GM21723 (cell line): ENCODE measurements around the gene NF2.
"Not testable (repeated sequence)": the region's sequence is repeated elsewhere in the genome, so short reads cannot be mapped to it uniquely, and the experiment has no call there.

Experiments used
- ATAC-seq: cut with Tn5 transposase; IDR thresholded peaks from one replicate; pipeline ENCODE4 v1.9.1; 2021; ENCODE audit warnings: mild to moderate bottlenecking, moderate library complexity; ENCODE audit not compliant: unreplicated experiment

NF2 gene

DNA sequence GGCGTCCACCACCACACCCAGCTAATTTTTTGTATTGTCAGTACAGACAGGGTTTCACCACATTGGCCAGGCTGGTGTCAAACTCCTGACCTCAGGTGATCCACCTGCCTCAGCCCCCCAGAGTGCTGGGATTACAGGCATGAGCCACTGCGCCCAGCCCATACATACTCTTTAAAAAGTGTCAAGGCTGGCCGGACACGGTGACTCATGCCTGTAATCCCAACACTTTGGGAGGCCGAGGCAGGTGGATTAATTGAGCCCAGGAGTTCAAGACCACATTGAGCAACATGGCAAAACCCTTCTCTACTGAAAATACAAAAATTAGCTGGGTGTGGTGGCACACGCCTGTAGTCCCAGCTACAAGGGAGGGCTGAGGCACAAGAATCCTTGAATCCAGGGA lies 9.0 kb upstream of the NF2 start:
- not testable (repeated sequence) for ATAC-seq

DNA sequence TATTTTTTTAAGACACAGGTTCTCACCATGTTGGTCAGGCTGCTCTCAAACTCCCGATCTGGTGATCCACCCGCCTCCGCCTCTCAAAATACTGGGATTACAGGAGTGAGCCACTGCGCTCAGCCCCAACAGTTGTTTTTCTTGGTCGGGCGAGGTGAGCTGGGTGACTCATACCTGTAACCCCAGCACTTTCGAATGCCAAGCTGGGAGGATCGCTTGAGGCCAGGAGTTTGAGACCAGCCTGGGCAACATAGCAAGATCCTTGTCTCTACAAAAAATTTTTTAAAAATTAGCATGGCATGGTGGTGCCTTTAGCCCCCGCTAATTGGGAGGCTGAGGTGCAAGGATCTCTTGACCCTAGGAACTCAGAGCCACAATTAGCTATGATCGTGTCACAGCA lies 7.0 kb upstream of the NF2 start:
- no peak for ATAC-seq

DNA sequence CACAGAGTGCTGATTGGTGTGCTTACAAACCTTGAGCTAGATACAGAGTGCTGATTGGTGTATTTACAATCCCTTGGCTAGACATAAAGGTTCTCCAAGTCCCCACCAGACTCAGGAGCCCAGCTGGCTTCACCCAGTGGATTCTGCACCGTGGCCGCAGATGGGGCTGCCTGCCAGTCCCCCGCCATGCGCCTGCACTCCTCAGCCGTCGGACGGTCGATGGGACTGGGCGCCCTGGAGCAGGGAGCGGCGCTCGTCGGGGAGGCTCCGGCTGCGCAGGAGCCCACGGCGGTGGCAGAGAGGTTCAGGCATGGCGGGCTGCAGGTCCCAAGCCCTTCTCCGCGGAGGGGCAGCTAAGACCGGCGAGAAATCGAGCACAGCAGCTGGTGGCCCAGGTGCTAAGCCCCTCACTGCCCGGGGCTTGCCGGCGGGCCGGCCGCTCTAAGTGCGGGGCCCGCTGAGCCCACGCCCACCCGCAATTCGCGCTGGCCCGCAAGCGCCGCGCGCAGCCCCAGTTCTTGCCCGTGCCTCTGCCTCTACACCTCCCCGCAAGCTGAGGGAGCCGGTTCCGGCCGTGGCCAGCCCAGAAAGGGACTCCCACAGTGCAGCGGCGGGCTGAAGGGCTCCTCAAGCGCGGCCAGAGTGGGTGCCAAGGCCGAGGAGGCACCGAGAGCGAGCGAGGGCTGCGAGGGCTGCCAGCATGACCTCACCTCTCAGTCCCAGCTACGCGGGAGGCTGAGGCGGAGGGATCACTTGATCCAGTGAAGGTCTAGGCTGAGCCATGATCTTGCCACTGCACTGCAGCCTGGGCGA lies 5.4 kb upstream of the NF2 start:
- ATAC-seq, result not testable (repeated sequence)

GRCh38 chr22:29598684-29599020 lies 4.8 kb upstream of the NF2 start:
- no peak for ATAC-seq

DNA sequence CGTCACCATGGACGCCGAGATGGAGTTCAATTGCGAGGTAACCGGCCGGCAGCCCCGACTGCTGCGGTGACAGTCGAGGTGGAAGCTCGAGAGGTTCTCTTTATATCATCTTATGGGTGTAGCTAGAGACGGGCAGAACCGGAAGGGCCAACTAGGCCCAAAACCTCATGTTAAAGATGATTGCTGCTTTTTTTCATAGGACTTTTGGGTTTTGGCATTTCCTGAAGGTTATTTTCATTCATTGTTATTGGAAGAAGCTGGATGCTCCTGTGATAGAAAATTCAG lies 585 bp downstream of the NF2 start:
- no peak for ATAC-seq

DNA sequence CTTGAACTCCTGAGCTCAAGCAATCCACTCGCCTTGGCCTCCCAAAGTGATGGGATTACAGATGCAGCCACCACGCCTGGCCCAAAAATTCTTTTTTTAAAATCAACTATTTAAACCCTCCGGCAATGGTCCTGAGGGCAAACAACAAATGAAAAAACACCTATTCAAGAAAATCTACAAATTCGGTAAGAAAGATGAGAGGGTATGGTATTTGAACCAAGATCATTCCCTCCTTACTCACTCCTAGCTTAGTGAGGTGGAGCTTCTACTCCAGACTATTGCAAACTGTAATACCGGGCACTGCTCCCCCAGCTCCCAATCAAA lies 2.1 kb downstream of the NF2 start:
- no peak for ATAC-seq

DNA sequence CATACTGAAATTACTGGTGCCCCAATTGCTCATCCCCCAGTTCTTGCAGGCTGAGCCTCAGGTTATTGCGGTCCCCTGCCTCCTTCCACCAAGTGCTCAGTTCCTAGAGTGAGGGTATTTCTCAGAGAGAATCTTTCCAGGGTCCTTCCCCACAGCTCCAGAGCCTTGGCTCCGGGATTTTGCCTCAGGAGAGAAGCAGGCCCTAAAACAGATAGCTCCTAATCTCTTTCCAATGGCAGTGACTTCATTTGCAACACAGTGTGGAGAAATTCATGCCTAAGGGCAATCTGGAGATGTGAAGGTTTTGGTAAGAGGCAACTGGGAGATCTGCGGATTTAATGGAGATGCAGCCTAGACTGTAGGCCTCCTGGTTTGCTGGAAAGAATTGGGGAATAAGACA lies 2.9 kb downstream of the NF2 start:
- ATAC-seq, result no peak

DNA sequence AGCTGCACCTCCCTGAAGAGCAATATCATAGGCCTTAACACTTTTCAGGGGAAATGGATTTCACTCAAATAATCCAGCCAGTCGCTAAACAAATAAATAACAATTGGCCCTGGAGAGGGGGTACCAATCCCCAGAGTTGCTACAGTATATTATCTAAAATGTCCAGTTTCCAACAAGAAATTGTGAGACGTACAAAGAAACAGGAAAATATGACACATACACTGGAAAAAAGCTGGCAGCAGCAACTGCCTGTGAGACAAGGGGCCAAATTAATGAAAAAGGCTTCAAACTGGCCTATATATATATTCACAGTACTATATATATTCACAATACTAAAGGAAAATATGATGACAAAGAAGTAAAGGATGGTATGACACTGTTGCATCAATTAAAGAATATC lies 4.0 kb downstream of the NF2 start:
- no peak for ATAC-seq

DNA sequence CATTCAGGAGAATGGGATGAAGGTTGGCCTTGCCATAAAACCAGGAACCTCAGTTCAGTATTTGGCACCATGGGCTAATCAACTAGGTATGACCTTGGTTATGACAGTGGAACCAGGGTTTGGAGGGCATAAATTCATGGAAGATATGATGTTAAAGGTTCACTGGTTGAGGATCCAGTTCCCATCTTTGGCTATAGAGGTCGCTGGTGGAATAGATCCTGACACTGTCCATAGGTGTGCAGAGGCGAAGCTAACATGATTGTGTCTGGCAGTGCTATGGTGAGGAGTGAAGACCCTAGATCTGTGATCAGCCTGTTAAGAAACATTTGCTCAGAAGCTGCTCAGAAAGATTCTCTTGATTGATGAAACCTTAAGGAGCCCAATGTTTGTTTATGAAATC lies 5.7 kb downstream of the NF2 start:
- ATAC-seq, result no peak

DNA sequence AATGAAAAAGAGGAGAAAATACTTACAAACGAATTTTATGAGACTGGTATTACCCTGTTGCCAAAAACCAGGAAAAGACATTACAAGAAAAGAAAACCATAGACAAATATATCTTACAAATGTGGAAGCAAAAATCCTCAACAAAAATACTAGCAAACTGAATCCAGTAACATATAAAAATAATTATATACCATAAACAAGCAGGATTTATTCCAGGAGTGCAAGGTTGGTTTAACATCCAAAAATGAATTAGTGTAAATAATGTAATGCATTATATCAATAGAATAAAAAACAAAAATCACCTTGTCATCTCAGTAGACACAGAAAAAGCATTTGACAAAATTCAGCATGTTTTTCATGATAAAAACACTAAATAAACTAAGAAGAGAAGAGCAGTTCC lies 7.3 kb downstream of the NF2 start:
- no peak for ATAC-seq

- no peak for ATAC-seq
These were observed 12.4 kb downstream of the NF2 start for GRCh38 chr22:29615705-29616327.

GRCh38 chr22:29617922-29618629 lies 14.6 kb downstream of the NF2 start:
- ATAC-seq, result no peak

DNA sequence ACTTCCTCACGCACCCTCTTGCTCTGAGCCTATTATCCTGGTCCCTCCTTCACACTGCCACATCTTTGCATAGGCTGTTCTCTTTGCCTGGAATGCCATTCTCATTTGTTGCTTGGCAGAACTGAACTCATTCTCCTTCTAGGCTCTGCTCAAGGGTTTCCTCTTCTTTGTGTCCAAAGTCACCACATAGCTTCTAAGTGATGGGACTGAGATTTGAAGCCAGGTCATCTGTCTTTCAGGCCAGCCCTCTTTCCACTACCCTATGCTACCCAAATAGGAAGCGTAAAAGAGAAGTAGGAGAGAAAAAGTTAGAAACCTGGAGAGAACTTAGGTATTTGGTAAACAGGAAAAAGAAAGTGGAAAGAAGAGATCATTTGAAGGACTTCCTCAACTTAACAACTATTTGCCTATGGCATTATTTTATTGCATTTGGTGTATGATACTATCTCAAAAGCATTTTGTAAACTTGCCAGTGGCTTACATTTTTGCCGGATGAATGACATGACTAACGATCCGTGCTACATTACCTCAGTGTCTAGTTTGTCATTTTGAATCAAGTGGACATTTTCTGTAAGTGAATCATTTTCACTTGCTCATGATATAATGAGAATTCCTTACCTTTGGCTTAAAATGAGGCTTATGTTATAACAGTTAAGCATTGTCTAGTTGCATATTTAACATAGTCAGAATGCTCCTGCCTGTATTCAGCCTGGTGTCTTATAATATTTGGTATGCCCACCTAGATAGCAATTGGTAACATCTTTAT lies 18.5 kb downstream of the NF2 start:
- no peak for ATAC-seq

DNA sequence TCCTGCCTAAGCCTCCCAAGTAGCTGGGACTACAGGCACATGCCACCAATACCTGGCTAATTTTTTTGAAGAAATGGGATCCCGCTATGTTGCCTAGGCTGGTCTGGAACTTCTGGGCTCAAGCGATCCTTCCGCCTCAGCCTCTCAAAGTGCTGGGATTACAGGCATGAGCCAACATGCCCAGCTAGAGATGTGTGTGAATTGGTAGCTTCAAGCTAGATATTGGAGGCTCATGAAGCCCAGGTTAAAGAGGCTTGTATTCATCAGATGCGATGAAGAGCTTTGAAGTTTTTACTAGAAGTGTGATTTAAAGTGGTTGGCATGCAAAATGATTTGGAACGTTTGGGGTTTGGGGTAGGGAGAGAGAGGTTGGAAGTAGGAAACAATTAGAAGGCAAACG lies 19.6 kb downstream of the NF2 start:
- no peak for ATAC-seq

- ATAC-seq, result no peak
These were observed 20.2 kb downstream of the NF2 start for GRCh38 chr22:29623553-29624169.

DNA sequence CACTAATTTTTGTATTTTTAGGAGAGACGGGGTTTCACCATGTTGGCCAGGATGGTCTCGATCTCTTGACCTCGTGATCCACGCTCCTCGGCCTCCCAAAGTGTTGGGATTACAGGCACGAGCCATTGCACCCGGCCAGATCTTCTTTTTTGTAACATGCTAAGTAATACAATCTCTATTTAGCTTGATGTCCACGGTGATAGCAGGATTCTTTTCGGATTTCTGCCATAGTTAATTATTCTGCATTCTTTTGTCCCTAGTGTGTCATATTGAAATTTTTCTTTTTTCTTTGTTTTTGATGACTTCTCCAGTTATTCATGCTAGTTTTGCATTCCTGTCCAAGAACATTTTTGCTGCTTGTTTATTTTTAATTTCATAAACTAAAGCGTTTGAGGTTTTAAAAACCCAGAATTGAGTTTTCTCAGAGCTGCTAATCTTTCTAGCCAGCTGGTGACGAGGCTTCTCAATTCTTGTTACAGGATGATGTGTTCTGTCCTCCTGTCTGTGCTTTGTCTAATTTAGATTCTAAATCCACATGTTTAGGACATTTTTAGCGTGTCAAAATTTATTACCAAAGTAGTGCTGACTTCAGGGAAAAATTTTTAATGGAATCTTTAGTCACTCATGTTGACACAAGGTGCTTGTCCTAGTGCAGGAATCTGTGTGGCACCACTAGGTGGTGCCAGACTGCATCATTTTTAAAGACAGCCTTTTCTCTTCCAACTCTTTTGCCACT lies 21.8 kb downstream of the NF2 start:
- ATAC-seq, result no peak

GRCh38 chr22:29626497-29627195 lies 23.2 kb downstream of the NF2 start:
- ATAC-seq, result no peak

GRCh38 chr22:29627196-29627535 lies 23.7 kb downstream of the NF2 start:
- no peak for ATAC-seq

DNA sequence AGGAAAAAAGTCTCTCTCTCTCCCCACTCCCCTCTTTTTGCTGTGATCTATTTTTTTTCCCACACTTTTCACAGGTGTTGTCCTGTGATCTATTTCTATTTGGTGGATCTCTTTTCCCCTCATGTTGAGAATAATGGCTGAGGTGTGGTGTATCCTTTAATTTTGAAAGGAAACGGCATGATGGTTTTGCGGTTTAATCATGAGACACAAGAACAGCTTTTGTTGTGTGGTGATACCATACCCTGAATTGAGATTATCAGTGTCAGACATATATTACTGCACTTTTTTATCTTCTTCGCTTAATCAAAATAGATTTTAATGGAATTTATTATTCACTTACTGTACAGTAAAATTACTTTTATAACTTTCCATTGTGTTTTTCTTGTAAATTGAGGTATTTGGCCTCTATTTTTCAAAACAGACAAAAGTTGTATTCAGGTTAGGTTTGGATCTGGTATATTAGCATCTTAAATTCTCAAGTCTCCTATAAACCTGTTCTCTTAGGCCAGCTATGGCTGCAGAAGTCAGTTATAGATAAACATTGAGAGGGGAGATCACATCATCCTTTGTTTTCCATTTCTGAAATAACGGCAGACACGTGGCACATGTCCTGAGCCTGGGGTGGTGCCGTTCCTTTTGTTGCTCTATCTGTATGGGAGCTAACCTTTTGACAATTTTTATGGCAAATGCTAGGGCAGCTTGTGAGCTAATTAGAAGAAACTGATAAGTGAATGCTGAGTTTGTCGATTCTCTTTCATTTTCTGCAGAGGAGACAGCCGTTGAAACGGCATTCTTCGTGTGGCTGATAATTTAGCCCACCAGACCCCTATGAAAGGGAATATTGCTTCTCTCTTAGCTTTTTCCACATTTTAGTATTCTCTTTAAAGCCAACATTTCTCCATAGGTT lies 25.8 kb downstream of the NF2 start:
- ATAC-seq, result no peak
